Measurements from ENCODE around the gene NAT8. TPM values are rescaled to one million over a fixed set of nuclear protein-coding genes. Genes with fewer than 3 reads are reported as not detected.

Gene NAT8
- total and polyA plus RNA-seq, 2 of the 13 experiments (the other 11 are each of a cell fraction or from before 2014, with no cell fraction given) = 1.9 to 12.9 TPM

GRCh38 chr2:73642338-73643018 lies at the start of gene NAT8 (continued):
- TF ChIP-seq GMEB1 (CRISPR knock-in tag; IDR thresholded peaks at IDR 0.05; ENCODE audit: borderline replicate concordance) = peak; percentile 42; the same call in 1 of the 2 replicates
- no peak for TF ChIP-seq SMAD9 (CRISPR knock-in tag; IDR thresholded peaks at IDR 0.05)
- TF ChIP-seq YY1 (IDR thresholded peaks at IDR 0.05; ENCODE audit: insufficient read depth, insufficient replicate concordance, low read depth, low read length) = peak; percentile 42
- peak; percentile 66; the same call in 1 of the 2 replicates for TF ChIP-seq ZNF574 (CRISPR knock-in tag; IDR thresholded peaks at IDR 0.05)
- TF ChIP-seq FOXO1 (CRISPR knock-in tag; IDR thresholded peaks at IDR 0.05) = peak; percentile 86
- TF ChIP-seq KDM4B (CRISPR knock-in tag; IDR thresholded peaks at IDR 0.05) = no peak
- TF ChIP-seq, protein P1, sequence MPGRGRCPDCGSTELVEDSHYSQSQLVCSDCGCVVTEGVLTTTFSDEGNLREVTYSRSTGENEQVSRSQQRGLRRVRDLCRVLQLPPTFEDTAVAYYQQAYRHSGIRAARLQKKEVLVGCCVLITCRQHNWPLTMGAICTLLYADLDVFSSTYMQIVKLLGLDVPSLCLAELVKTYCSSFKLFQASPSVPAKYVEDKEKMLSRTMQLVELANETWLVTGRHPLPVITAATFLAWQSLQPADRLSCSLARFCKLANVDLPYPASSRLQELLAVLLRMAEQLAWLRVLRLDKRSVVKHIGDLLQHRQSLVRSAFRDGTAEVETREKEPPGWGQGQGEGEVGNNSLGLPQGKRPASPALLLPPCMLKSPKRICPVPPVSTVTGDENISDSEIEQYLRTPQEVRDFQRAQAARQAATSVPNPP (CRISPR knock-in tag; IDR thresholded peaks at IDR 0.05) = 0 out of 2 replicates have a peak, but pooled peaks have one; percentile 56
- TF ChIP-seq BCL6 (CRISPR knock-in tag; IDR thresholded peaks at IDR 0.05) = peak; percentile 83
- TF ChIP-seq ASH2L (IDR thresholded peaks at IDR 0.05; ENCODE audit: insufficient read length, low read depth, low read length) = peak; percentile 53
- TF ChIP-seq ATF7 (IDR thresholded peaks at IDR 0.05) = no peak
- TF ChIP-seq ATF7 (CRISPR knock-in tag; IDR thresholded peaks at IDR 0.05) = peak; percentile 64; the same call in 1 of the 2 replicates
- no peak for TF ChIP-seq ZNF510 (CRISPR knock-in tag; IDR thresholded peaks at IDR 0.05; ENCODE audit: low read depth)
- TF ChIP-seq HDAC2 (CRISPR knock-in tag; IDR thresholded peaks at IDR 0.05) = peak; percentile 83
- no peak for TF ChIP-seq PHB2 (IDR thresholded peaks at IDR 0.05; ENCODE audit: partially characterized antibody)
- peak; percentile 89 for TF ChIP-seq FOSL2 (CRISPR knock-in tag; IDR thresholded peaks at IDR 0.05)
- TF ChIP-seq ZNF441 (CRISPR knock-in tag; IDR thresholded peaks at IDR 0.05; ENCODE audit: borderline replicate concordance) = 0 out of 2 replicates have a peak, but pooled peaks have one; percentile 65
- TF ChIP-seq ZMYM2 (CRISPR knock-in tag; IDR thresholded peaks at IDR 0.05) = no peak
- TF ChIP-seq TEAD2 (CRISPR knock-in tag; IDR thresholded peaks at IDR 0.05) = no peak
- TF ChIP-seq, protein P2, sequence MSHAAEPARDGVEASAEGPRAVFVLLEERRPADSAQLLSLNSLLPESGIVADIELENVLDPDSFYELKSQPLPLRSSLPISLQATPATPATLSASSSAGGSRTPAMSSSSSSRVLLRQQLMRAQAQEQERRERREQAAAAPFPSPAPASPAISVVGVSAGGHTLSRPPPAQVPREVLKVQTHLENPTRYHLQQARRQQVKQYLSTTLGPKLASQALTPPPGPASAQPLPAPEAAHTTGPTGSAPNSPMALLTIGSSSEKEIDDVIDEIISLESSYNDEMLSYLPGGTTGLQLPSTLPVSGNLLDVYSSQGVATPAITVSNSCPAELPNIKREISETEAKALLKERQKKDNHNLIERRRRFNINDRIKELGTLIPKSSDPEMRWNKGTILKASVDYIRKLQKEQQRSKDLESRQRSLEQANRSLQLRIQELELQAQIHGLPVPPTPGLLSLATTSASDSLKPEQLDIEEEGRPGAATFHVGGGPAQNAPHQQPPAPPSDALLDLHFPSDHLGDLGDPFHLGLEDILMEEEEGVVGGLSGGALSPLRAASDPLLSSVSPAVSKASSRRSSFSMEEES (CRISPR knock-in tag; IDR thresholded peaks at IDR 0.05) = peak; percentile 40; the same call in 1 of the 2 replicates
- TF ChIP-seq ZNF639 (CRISPR knock-in tag; conservative IDR thresholded peaks at IDR 0.05) = no peak
